ENCODE results near the gene SLIT3.

The SLIT3 gene

DNA sequence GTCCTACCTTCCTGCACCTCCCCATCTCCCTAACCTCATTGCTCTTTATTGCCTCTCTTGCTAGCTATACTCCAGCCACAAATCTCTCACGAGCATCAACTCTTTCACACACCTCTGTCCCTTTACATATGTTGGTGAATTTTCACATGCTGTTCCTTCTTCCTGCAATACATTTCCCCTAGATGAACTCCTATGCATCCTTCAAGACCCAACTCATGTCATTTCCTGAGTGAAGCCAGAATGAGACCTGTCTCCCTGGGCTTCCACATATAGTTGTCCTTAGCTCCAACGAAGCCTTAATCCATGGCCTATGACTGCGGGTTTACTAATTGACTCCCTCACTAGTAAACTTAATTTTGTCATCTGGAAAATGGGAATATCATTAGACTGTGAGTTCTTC, 424.5 kb downstream of the SLIT3 start:
- H3K27me3 ChIP-seq (replicated peaks; ENCODE audit: control insufficient read depth, insufficient read depth, low read length): no peaks in the 10 kb centered on the region; the same call in 1 of the 2 replicates
- TF ChIP-seq, protein P1, sequence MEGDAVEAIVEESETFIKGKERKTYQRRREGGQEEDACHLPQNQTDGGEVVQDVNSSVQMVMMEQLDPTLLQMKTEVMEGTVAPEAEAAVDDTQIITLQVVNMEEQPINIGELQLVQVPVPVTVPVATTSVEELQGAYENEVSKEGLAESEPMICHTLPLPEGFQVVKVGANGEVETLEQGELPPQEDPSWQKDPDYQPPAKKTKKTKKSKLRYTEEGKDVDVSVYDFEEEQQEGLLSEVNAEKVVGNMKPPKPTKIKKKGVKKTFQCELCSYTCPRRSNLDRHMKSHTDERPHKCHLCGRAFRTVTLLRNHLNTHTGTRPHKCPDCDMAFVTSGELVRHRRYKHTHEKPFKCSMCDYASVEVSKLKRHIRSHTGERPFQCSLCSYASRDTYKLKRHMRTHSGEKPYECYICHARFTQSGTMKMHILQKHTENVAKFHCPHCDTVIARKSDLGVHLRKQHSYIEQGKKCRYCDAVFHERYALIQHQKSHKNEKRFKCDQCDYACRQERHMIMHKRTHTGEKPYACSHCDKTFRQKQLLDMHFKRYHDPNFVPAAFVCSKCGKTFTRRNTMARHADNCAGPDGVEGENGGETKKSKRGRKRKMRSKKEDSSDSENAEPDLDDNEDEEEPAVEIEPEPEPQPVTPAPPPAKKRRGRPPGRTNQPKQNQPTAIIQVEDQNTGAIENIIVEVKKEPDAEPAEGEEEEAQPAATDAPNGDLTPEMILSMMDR (IDR thresholded peaks at IDR 0.05; ENCODE audit: insufficient read depth, low read length, poor library complexity, severe bottlenecking): no peak
- no peaks in the 10 kb centered on the region for H3K36me3 ChIP-seq (ENCODE audit: control insufficient read depth, insufficient read depth, low read length)
- no peak for DNase-seq (ENCODE audit: extremely low read depth, insufficient read length)
- H3K4me3 ChIP-seq (replicated peaks; ENCODE audit: low read depth, low read length): no peak overlapping the region

DNA sequence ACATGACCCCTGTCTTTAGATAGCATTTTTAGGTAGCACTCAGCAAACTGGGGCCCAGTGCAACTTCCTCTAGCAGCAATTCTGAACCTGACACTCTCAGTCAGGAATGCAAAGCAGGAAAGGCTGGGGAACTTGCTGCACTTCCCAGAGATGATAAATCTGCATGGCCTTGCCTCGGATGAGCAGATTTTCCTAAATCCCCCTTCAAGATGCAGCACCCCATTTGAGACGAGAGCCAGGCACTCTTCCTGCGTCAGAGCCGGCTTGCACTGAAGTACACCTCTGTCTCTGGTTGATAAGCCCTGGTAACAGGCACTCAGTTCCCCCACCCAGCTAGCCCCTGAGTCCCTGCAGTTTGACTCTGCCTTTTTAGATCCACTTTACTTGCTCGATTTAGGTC, 425.1 kb downstream of the SLIT3 start:
- TF ChIP-seq, protein P1 (IDR thresholded peaks at IDR 0.05; ENCODE audit: insufficient read depth, low read length, poor library complexity, severe bottlenecking): no peak
- no peak overlapping the region for H3K4me3 ChIP-seq (replicated peaks; ENCODE audit: low read depth, low read length)
- no peak for DNase-seq (ENCODE audit: extremely low read depth, insufficient read length)
- H3K36me3 ChIP-seq (ENCODE audit: control insufficient read depth, insufficient read depth, low read length): no peaks in the 10 kb centered on the region
- H3K27me3 ChIP-seq (replicated peaks; ENCODE audit: control insufficient read depth, insufficient read depth, low read length): no peaks in the 10 kb centered on the region; the same call in 1 of the 2 replicates

- Histone ChIP-seq H3K4me3 (replicated peaks; ENCODE audit: low read depth, low read length) (no peak overlapping the region), H3K27me3 (replicated peaks; ENCODE audit: control insufficient read depth, insufficient read depth, low read length) (no peaks in the 10 kb centered on the region; the same call in 1 of the 2 replicates), H3K36me3 (ENCODE audit: control insufficient read depth, insufficient read depth, low read length) (no peaks in the 10 kb centered on the region)
- DNase-seq (ENCODE audit: extremely low read depth, insufficient read length): no peak
- TF ChIP-seq, protein P1 (IDR thresholded peaks at IDR 0.05; ENCODE audit: insufficient read depth, low read length, poor library complexity, severe bottlenecking): peak; percentile 13
Measured at GRCh38 chr5:168874713-168875380, 426.1 kb downstream of the SLIT3 start.

GRCh38 chr5:168872246-168872645, 428.7 kb downstream of the SLIT3 start:
- H3K27me3 ChIP-seq (replicated peaks; ENCODE audit: control insufficient read depth, insufficient read depth, low read length): no peaks in the 10 kb centered on the region; the same call in 1 of the 2 replicates

GRCh38 chr5:168870910-168871309, 430.0 kb downstream of the SLIT3 start:
- H3K4me3 ChIP-seq (replicated peaks; ENCODE audit: low read depth, low read length): no peak overlapping the region
- H3K27me3 ChIP-seq (replicated peaks; ENCODE audit: control insufficient read depth, insufficient read depth, low read length): no peaks in the 10 kb centered on the region
- H3K36me3 ChIP-seq (ENCODE audit: control insufficient read depth, insufficient read depth, low read length): no peaks in the 10 kb centered on the region
- DNase-seq (ENCODE audit: extremely low read depth, insufficient read length): no peak
- TF ChIP-seq, protein P1 (IDR thresholded peaks at IDR 0.05; ENCODE audit: insufficient read depth, low read length, poor library complexity, severe bottlenecking): no peak

More at GRCh38 chr5:168872246-168872645, 428.7 kb downstream of the SLIT3 start:
- H3K4me3 ChIP-seq (replicated peaks; ENCODE audit: low read depth, low read length): no peak overlapping the region
- DNase-seq (ENCODE audit: extremely low read depth, insufficient read length): no peak
- H3K36me3 ChIP-seq (ENCODE audit: control insufficient read depth, insufficient read depth, low read length): no peaks in the 10 kb centered on the region
- TF ChIP-seq, protein P1 (IDR thresholded peaks at IDR 0.05; ENCODE audit: insufficient read depth, low read length, poor library complexity, severe bottlenecking): no peak

All from GM06990 (cell line).